Measurements from ENCODE around the gene KDM6A. TPM values are rescaled to one million over a fixed set of nuclear protein-coding genes. Genes with fewer than 3 reads are reported as not detected.
"Not testable (repeated sequence)": the region's sequence is repeated elsewhere in the genome, so short reads cannot be mapped to it uniquely, and the experiment has no call there.

KDM6A gene
- total RNA-seq, 1 donor from 2014 or later, result 8.5 TPM

- no peak for DNase-seq (ENCODE audit: low read depth)
- no peak for TF ChIP-seq CTCF (conservative IDR thresholded peaks at IDR 0.05; ENCODE audit: low read depth, low read length)
- H3K4me3 ChIP-seq (ENCODE audit: low read depth, low read length), result no peak overlapping the region
These were observed 58.5 kb downstream of the KDM6A start for GRCh38 chrX:44931441-44931973.

GRCh38 chrX:44935172-44935571, 62.2 kb downstream of the KDM6A start:
- no peak overlapping the region for H3K4me3 ChIP-seq (ENCODE audit: low read depth, low read length)
- no peak for TF ChIP-seq CTCF (conservative IDR thresholded peaks at IDR 0.05; ENCODE audit: low read depth, low read length)
- DNase-seq (ENCODE audit: low read depth), result no peak

GRCh38 chrX:44935640-44936039, 62.7 kb downstream of the KDM6A start:
- DNase-seq (ENCODE audit: low read depth), result no peak
- no peak overlapping the region for H3K4me3 ChIP-seq (ENCODE audit: low read depth, low read length)
- no peak for TF ChIP-seq CTCF (conservative IDR thresholded peaks at IDR 0.05; ENCODE audit: low read depth, low read length)

GRCh38 chrX:44937606-44938005, 64.6 kb downstream of the KDM6A start:
- peak; percentile 44 for DNase-seq (ENCODE audit: low read depth)
- TF ChIP-seq CTCF (conservative IDR thresholded peaks at IDR 0.05; ENCODE audit: low read depth, low read length), result no peak
- H3K4me3 ChIP-seq (ENCODE audit: low read depth, low read length), result peak overlapping the region; percentile 11

- DNase-seq (ENCODE audit: low read depth), result no peak
- TF ChIP-seq CTCF (conservative IDR thresholded peaks at IDR 0.05; ENCODE audit: low read depth, low read length), result no peak
- peak overlapping the region; percentile 11 for H3K4me3 ChIP-seq (ENCODE audit: low read depth, low read length)
These were observed 65.1 kb downstream of the KDM6A start for GRCh38 chrX:44938111-44938510.

- not testable (repeated sequence) for DNase-seq (ENCODE audit: low read depth); H3K4me3 ChIP-seq (ENCODE audit: low read depth, low read length)
These were observed 67.6 kb downstream of the KDM6A start for GRCh38 chrX:44940541-44940940.

GRCh38 chrX:44943007-44943406, 70.0 kb downstream of the KDM6A start:
- DNase-seq (ENCODE audit: low read depth), result no peak
- H3K4me3 ChIP-seq (ENCODE audit: low read depth, low read length), result no peak overlapping the region
- TF ChIP-seq CTCF (conservative IDR thresholded peaks at IDR 0.05; ENCODE audit: low read depth, low read length), result no peak
